Measurements from ENCODE around the gene ABCD3. TPM values are rescaled to one million over a fixed set of nuclear protein-coding genes. Genes with fewer than 3 reads are reported as not detected.

Gene ABCD3
- polyA plus RNA-seq, 3 donors = 7.8 to 24.9 (median 21.0) TPM

DNA sequence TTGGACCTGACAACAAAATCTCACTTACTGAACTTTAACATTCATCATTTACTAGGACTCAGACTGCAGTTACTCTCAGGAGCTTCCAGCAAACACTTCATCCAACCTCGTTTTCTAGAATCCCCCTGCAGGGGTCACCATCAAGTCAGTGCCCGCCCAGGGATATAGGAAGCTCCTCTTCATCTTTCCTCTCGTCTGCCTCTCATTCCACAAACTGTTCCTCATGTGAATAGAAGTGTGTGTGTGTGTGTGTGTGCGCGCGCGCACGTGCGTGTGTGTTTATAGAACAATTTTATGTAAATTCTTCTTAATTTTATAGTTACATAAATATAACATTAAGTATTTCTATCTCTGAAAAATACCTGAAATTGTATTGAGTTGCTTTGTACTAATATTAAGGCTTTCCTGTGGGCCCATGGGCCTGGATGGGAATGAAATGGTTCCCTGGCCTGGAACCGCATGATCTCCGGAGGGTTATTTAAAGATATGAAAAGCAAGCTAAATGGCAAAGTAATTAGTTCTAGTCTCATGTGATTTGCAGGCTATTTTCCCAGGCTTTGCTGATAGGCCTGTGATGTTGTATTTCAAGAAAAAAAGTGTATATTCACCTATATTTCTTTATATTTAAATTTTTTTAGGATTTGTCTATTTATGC, 21.7 kb upstream of the ABCD3 start:
- intact Hi-C loops (cut with micrococcal nuclease) = no loop called here
- no peaks in the 10 kb centered on the region for H4K20me1 ChIP-seq (ENCODE audit: insufficient read depth, low read length)
- H3K27me3 ChIP-seq (ENCODE audit: control insufficient read depth in 2 of 2, insufficient read depth in 2 of 2, low read length in 2 of 2) = no peaks in the 10 kb centered on the region
- no peaks in the 10 kb centered on the region for H3K36me3 Mint-ChIP-seq
- H3K27ac ChIP-seq (ENCODE audit: low read depth in 1 of 2, low read length in 2 of 2) = no peak overlapping the region
- peaks cover 0 to 5% (median 3%) of the 10 kb centered on the region in 3 donors for H3K27me3 Mint-ChIP-seq (ENCODE audit: low read depth in 3 of 3)
- H3K4me1 Mint-ChIP-seq = peaks cover 6% of the 10 kb centered on the region
- peaks cover 0 to 9% of the 10 kb centered on the region in 2 donors for H3K4me1 ChIP-seq (ENCODE audit: control insufficient read depth in 1 of 2, insufficient read depth in 2 of 2, low read length in 2 of 2)
- no peak overlapping the region for H2AFZ ChIP-seq (ENCODE audit: insufficient read depth, low read depth, low read length, poor library complexity, severe bottlenecking)
- 100% methylated on average over 2 of the region's 11 CpGs for WGBS (ENCODE audit: insufficient coverage)
- TF ChIP-seq, protein P1, sequence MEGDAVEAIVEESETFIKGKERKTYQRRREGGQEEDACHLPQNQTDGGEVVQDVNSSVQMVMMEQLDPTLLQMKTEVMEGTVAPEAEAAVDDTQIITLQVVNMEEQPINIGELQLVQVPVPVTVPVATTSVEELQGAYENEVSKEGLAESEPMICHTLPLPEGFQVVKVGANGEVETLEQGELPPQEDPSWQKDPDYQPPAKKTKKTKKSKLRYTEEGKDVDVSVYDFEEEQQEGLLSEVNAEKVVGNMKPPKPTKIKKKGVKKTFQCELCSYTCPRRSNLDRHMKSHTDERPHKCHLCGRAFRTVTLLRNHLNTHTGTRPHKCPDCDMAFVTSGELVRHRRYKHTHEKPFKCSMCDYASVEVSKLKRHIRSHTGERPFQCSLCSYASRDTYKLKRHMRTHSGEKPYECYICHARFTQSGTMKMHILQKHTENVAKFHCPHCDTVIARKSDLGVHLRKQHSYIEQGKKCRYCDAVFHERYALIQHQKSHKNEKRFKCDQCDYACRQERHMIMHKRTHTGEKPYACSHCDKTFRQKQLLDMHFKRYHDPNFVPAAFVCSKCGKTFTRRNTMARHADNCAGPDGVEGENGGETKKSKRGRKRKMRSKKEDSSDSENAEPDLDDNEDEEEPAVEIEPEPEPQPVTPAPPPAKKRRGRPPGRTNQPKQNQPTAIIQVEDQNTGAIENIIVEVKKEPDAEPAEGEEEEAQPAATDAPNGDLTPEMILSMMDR (IDR thresholded peaks at IDR 0.05) = no peak
- H3K4me2 ChIP-seq (replicated peaks; ENCODE audit: extremely low read depth, low read length, poor library complexity, severe bottlenecking) = no peak overlapping the region
- H3K9ac ChIP-seq (ENCODE audit: insufficient read depth, low read length, poor library complexity, severe bottlenecking) = no peak overlapping the region
- H3K79me2 ChIP-seq (ENCODE audit: insufficient read depth, low read length) = no peaks in the 10 kb centered on the region
- no peak for DNase-seq
- no peaks in the 10 kb centered on the region for H3K9me3 ChIP-seq (replicated peaks in 1 of 2; ENCODE audit: control insufficient read depth in 1 of 2, insufficient read depth in 1 of 2, low read length in 2 of 2)
- no peak overlapping the region for H3K27ac Mint-ChIP-seq
- no peak overlapping the region for H3K4me3 ChIP-seq (replicated peaks in 1 of 3; ENCODE audit: low read depth in 2 of 3, low read length in 3 of 3)
- no peaks in the 10 kb centered on the region for H3K9me3 Mint-ChIP-seq
- no peaks in the 10 kb centered on the region for H3K36me3 ChIP-seq (replicated peaks in 1 of 2; ENCODE audit: control insufficient read depth in 1 of 2, insufficient read depth in 2 of 2, low read length in 2 of 2)
- H3K4me3 Mint-ChIP-seq = no peak overlapping the region

DNA sequence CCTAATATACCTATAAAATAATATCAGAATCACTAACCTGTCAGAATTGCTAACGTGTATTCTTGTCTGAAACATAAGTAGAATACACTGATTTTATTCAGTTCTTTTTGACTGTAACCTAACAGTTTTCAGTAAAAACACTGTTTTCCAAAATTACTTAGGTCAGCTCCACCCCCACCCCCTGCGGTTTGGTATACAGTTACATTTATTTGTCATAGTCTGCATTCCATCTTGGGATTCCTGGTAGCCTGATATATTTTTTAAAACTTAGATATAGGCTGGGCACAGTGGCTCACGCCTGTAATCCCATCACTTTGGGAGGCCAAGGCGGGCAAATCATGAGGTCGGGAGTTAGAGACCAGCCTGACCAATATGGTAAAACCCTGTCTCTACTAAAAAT, 19.8 kb upstream of the ABCD3 start:
- H3K27ac Mint-ChIP-seq = no peak overlapping the region
- Histone ChIP-seq H3K79me2 (ENCODE audit: insufficient read depth, low read length) (no peaks in the 10 kb centered on the region), H4K20me1 (ENCODE audit: insufficient read depth, low read length) (no peaks in the 10 kb centered on the region), H3K27ac (ENCODE audit: low read depth in 1 of 2, low read length in 2 of 2) (no peak overlapping the region), H3K27me3 (ENCODE audit: control insufficient read depth in 2 of 2, insufficient read depth in 2 of 2, low read length in 2 of 2) (no peaks in the 10 kb centered on the region), H2AFZ (ENCODE audit: insufficient read depth, low read depth, low read length, poor library complexity, severe bottlenecking) (no peak overlapping the region), H3K36me3 (replicated peaks in 1 of 2; ENCODE audit: control insufficient read depth in 1 of 2, insufficient read depth in 2 of 2, low read length in 2 of 2) (no peaks in the 10 kb centered on the region), H3K9me3 (replicated peaks in 1 of 2; ENCODE audit: control insufficient read depth in 1 of 2, insufficient read depth in 1 of 2, low read length in 2 of 2) (no peaks in the 10 kb centered on the region), H3K4me1 (ENCODE audit: control insufficient read depth in 1 of 2, insufficient read depth in 2 of 2, low read length in 2 of 2) (peaks cover 0 to 9% of the 10 kb centered on the region in 2 donors), H3K4me3 (replicated peaks in 1 of 3; ENCODE audit: low read depth in 2 of 3, low read length in 3 of 3) (no peak overlapping the region), H3K4me2 (replicated peaks; ENCODE audit: extremely low read depth, low read length, poor library complexity, severe bottlenecking) (no peak overlapping the region), H3K9ac (ENCODE audit: insufficient read depth, low read length, poor library complexity, severe bottlenecking) (no peak overlapping the region)
- 100% methylated on average over 1 of the region's 5 CpGs for WGBS (ENCODE audit: insufficient coverage)
- intact Hi-C loops (cut with micrococcal nuclease) = no loop called here
- no peaks in the 10 kb centered on the region for H3K36me3 Mint-ChIP-seq
- H3K27me3 Mint-ChIP-seq (ENCODE audit: low read depth in 3 of 3) = peaks cover 0 to 5% (median 2%) of the 10 kb centered on the region in 3 donors
- peaks cover 6% of the 10 kb centered on the region for H3K4me1 Mint-ChIP-seq
- no peaks in the 10 kb centered on the region for H3K9me3 Mint-ChIP-seq
- no peak overlapping the region for H3K4me3 Mint-ChIP-seq
- TF ChIP-seq, protein P1 (IDR thresholded peaks at IDR 0.05) = no peak
- DNase-seq = no peak
